ENCODE results near the gene MICU2. TPM values are rescaled to one million over a fixed set of nuclear protein-coding genes. Genes with fewer than 3 reads are reported as not detected.
"Not testable (repeated sequence)": the region's sequence is repeated elsewhere in the genome, so short reads cannot be mapped to it uniquely, and the experiment has no call there.

MICU2 gene
- total RNA-seq, 1 donor from 2014 or later: 27.4 TPM

GRCh38 chr13:21557995-21558394 lies 46.0 kb downstream of the MICU2 start:
- Mint-ChIP-seq H3K4me1 (ENCODE audit: low read depth) (no peaks in the 10 kb centered on the region), H3K4me3 (ENCODE audit: unreplicated experiment) (no peak overlapping the region), H3K36me3 (ENCODE audit: low read depth) (peaks cover 13% of the 10 kb centered on the region), H3K9me3 (ENCODE audit: low read depth) (peaks cover 4% of the 10 kb centered on the region), H3K27me3 (ENCODE audit: low read depth) (no peaks in the 10 kb centered on the region), H3K27ac (ENCODE audit: unreplicated experiment) (no peak overlapping the region)
- TF ChIP-seq CTCF (IDR thresholded peaks at IDR 0.05): peak; percentile 66
- DNase-seq (ENCODE audit: low spot score): no peak

GRCh38 chr13:21556051-21556450 lies 47.9 kb downstream of the MICU2 start:
- no peak overlapping the region for H3K4me3 Mint-ChIP-seq (ENCODE audit: unreplicated experiment)

GRCh38 chr13:21553261-21553660 lies 50.7 kb downstream of the MICU2 start:
- H3K27me3 Mint-ChIP-seq (ENCODE audit: low read depth); H3K4me3 Mint-ChIP-seq (ENCODE audit: unreplicated experiment); H3K27ac Mint-ChIP-seq (ENCODE audit: unreplicated experiment); H3K9me3 Mint-ChIP-seq (ENCODE audit: low read depth); DNase-seq (ENCODE audit: low spot score); H3K36me3 Mint-ChIP-seq (ENCODE audit: low read depth); H3K4me1 Mint-ChIP-seq (ENCODE audit: low read depth): not testable (repeated sequence)

More at GRCh38 chr13:21556051-21556450, 47.9 kb downstream of the MICU2 start:
- H3K27ac Mint-ChIP-seq (ENCODE audit: unreplicated experiment): no peak overlapping the region
- no peaks in the 10 kb centered on the region for H3K4me1 Mint-ChIP-seq (ENCODE audit: low read depth)
- no peaks in the 10 kb centered on the region for H3K27me3 Mint-ChIP-seq (ENCODE audit: low read depth)
- H3K9me3 Mint-ChIP-seq (ENCODE audit: low read depth): peaks cover 4% of the 10 kb centered on the region
- no peak for DNase-seq (ENCODE audit: low spot score)
- no peak for TF ChIP-seq CTCF (IDR thresholded peaks at IDR 0.05)
- peaks cover 10% of the 10 kb centered on the region for H3K36me3 Mint-ChIP-seq (ENCODE audit: low read depth)

- no peak for TF ChIP-seq CTCF (IDR thresholded peaks at IDR 0.05)
- Mint-ChIP-seq H3K27me3 (ENCODE audit: low read depth) (no peaks in the 10 kb centered on the region), H3K36me3 (ENCODE audit: low read depth) (peaks cover 9% of the 10 kb centered on the region), H3K4me1 (ENCODE audit: low read depth) (peaks cover 4% of the 10 kb centered on the region), H3K27ac (ENCODE audit: unreplicated experiment) (no peak overlapping the region), H3K9me3 (ENCODE audit: low read depth) (peaks cover 4% of the 10 kb centered on the region), H3K4me3 (ENCODE audit: unreplicated experiment) (no peak overlapping the region)
- no peak for DNase-seq (ENCODE audit: low spot score)
Measured at GRCh38 chr13:21550918-21551317, 53.1 kb downstream of the MICU2 start.

GRCh38 chr13:21549633-21550032 lies 54.3 kb downstream of the MICU2 start:
- Mint-ChIP-seq H3K36me3 (ENCODE audit: low read depth) (peaks cover 12% of the 10 kb centered on the region), H3K4me1 (ENCODE audit: low read depth) (peaks cover 4% of the 10 kb centered on the region), H3K27ac (ENCODE audit: unreplicated experiment) (no peak overlapping the region), H3K27me3 (ENCODE audit: low read depth) (no peaks in the 10 kb centered on the region), H3K9me3 (ENCODE audit: low read depth) (peaks cover 4% of the 10 kb centered on the region), H3K4me3 (ENCODE audit: unreplicated experiment) (no peak overlapping the region)
- TF ChIP-seq CTCF (IDR thresholded peaks at IDR 0.05): no peak
- no peak for DNase-seq (ENCODE audit: low spot score)

GRCh38 chr13:21548577-21548976 lies 55.4 kb downstream of the MICU2 start:
- H3K27me3 Mint-ChIP-seq (ENCODE audit: low read depth): no peaks in the 10 kb centered on the region

More at GRCh38 chr13:21548577-21548976, 55.4 kb downstream of the MICU2 start:
- no peak for DNase-seq (ENCODE audit: low spot score)
- Mint-ChIP-seq H3K4me3 (ENCODE audit: unreplicated experiment) (no peak overlapping the region), H3K9me3 (ENCODE audit: low read depth) (peaks cover 4% of the 10 kb centered on the region), H3K36me3 (ENCODE audit: low read depth) (peaks cover 12% of the 10 kb centered on the region), H3K27ac (ENCODE audit: unreplicated experiment) (no peak overlapping the region), H3K4me1 (ENCODE audit: low read depth) (peaks cover 5% of the 10 kb centered on the region)
- no peak for TF ChIP-seq CTCF (IDR thresholded peaks at IDR 0.05)

Measured in chondrocyte (in vitro differentiated cells).